NCI-H1092 (cell line): ENCODE data around the gene RAB11FIP2.

Experiments used
- DNase-seq: peaks from one replicate; lab custom pipeline; 2025; lab: John Stamatoyannopoulos, UW

The RAB11FIP2 gene

GRCh38 chr10:118033905-118034304 is 12.8 kb downstream of the RAB11FIP2 start:
- DNase-seq: no peak

GRCh38 chr10:118032564-118032963 is 14.2 kb downstream of the RAB11FIP2 start:
- no peak for DNase-seq

GRCh38 chr10:118031351-118032075 is 15.2 kb downstream of the RAB11FIP2 start:
- DNase-seq: no peak

GRCh38 chr10:118028619-118029018 is 18.1 kb downstream of the RAB11FIP2 start:
- no peak for DNase-seq

GRCh38 chr10:118027397-118027796 is 19.3 kb downstream of the RAB11FIP2 start:
- DNase-seq: no peak

- no peak for DNase-seq
Observed at GRCh38 chr10:118026936-118027335, 19.8 kb downstream of the RAB11FIP2 start.

GRCh38 chr10:118020365-118020764 is 26.4 kb downstream of the RAB11FIP2 start:
- DNase-seq: no peak

- DNase-seq: no peak
Observed at GRCh38 chr10:118017850-118018249, 28.9 kb downstream of the RAB11FIP2 start.

GRCh38 chr10:118017071-118017740 is 29.5 kb downstream of the RAB11FIP2 start:
- no peak for DNase-seq

- no peak for DNase-seq
Observed at GRCh38 chr10:118012952-118013525, 33.7 kb downstream of the RAB11FIP2 start.

GRCh38 chr10:118007773-118008172 is 39.0 kb downstream of the RAB11FIP2 start:
- DNase-seq: no peak

- DNase-seq: no peak
Observed at GRCh38 chr10:118003126-118003525, 43.6 kb downstream of the RAB11FIP2 start.

GRCh38 chr10:118002581-118002980 is 44.2 kb downstream of the RAB11FIP2 start:
- no peak for DNase-seq

- no peak for DNase-seq
Observed at GRCh38 chr10:117997673-117998072, 49.1 kb downstream of the RAB11FIP2 start.

- no peak for DNase-seq
Observed at GRCh38 chr10:117996709-117997108, 50.0 kb downstream of the RAB11FIP2 start.

- no peak for DNase-seq
Observed at GRCh38 chr10:117994771-117995170, 52.0 kb downstream of the RAB11FIP2 start.

- no peak for DNase-seq
Observed at GRCh38 chr10:117993166-117993565, 53.6 kb downstream of the RAB11FIP2 start.

GRCh38 chr10:117991701-117992100 is 55.0 kb downstream of the RAB11FIP2 start:
- DNase-seq: no peak

- no peak for DNase-seq
Observed at GRCh38 chr10:117989962-117990361, 56.8 kb downstream of the RAB11FIP2 start.

GRCh38 chr10:117988814-117989213 is 57.9 kb downstream of the RAB11FIP2 start:
- DNase-seq: no peak

GRCh38 chr10:117987244-117987909 is 59.4 kb downstream of the RAB11FIP2 start:
- DNase-seq: no peak

GRCh38 chr10:117983961-117984360 is 62.8 kb downstream of the RAB11FIP2 start:
- DNase-seq: no peak
